H1 (cell line): ENCODE measurements around the gene GBP5. TPM values are rescaled to one million over a fixed set of nuclear protein-coding genes. Genes with fewer than 3 reads are reported as not detected.

Experiments
- CBX8 ChIP-seq: fragments of 300-800, 300-1000 bp; sonication (generic); IDR thresholded peaks from 2 replicates; pipeline ENCODE4 v1.7.1; 2016; ENCODE audit warnings: low read depth, low read length, borderline replicate concordance
- CREB1 ChIP-seq: IDR thresholded peaks from 2 replicates; pipeline ENCODE4 v1.6.1; 2012; ENCODE audit warnings: inconsistent platforms
- SRF ChIP-seq: IDR thresholded peaks from 2 replicates; pipeline ENCODE4 v1.6.1; 2011; ENCODE audit warnings: mild to moderate bottlenecking, low read depth, low read length, moderate library complexity
- TAF7 ChIP-seq: optimal IDR thresholded peaks from 2 replicates; pipeline ENCODE3; 2011; ENCODE audit warnings: low read depth, mild to moderate bottlenecking, inconsistent platforms, low read length, moderate library complexity, borderline replicate concordance
- TBP ChIP-seq: IDR thresholded peaks from 2 replicates; pipeline ENCODE4 v1.6.1; 2011; ENCODE audit warnings: low read depth, low read length, improper control_type of control experiment
- USF2 ChIP-seq: IDR thresholded peaks from 2 replicates; pipeline ENCODE4 v1.6.1; 2011; ENCODE audit warnings: low read length, improper control_type of control experiment
- polyA plus RNA-seq, 7 experiments: library from polyadenylated mRNA; depleted of rRNA in 3 of 7; stranded (reverse) in 5 of 7; unstranded in 2 of 7; fragments of >200 nt in 5 of 7; fragments of 200-250 nt in 2 of 7; gene quantifications; 1 replicate in 5 of 7; 2 replicates in 1 of 7; 4 replicates in 1 of 7; pipeline versions ENCODE4 v1.2.1 to v1.2.3, GENCODE V29; 2011 to 2013; ENCODE audit warnings: missing spikeins in 2 of 7, mixed read lengths in 2 of 7
- total RNA-seq: library from RNA; stranded (reverse); fragmentation: NEBNext Ultra II Directional; extraction: Animal tissue kit (Norgen Biotek cat#: 25700); gene quantifications from 2 replicates; pipeline ENCODE4 v1.2.1, GENCODE V29; 2021

Gene GBP5
- total and polyA plus RNA-seq, 2 of the 8 experiments (the other 6 are each of a cell fraction or from before 2014, with no cell fraction given) = not detected

GRCh38 chr1:89286549-89287180, 14.0 kb upstream of the GBP5 start (continued):
- TF ChIP-seq TAF7 (no peak), CREB1 (no peak), TBP (no peak), SRF (no peak), CBX8 (no peak), USF2 (no peak)
